ENCODE results near the gene KRTAP10-3. TPM values are rescaled to one million over a fixed set of nuclear protein-coding genes. Genes with fewer than 3 reads are reported as not detected.

Gene KRTAP10-3
- total RNA-seq, 1 donor from 2014 or later, result not detected

- DNase-seq (ENCODE audit: low read depth in 2 of 2), result no peak
Observed at GRCh38 chr21:44530221-44530902, 28.2 kb downstream of the KRTAP10-3 start.

- no peak for DNase-seq (ENCODE audit: low read depth in 2 of 2)
Observed at GRCh38 chr21:44529503-44530125, 29.0 kb downstream of the KRTAP10-3 start.

GRCh38 chr21:44529011-44529421 is 29.6 kb downstream of the KRTAP10-3 start:
- no peak for DNase-seq (ENCODE audit: low read depth in 2 of 2)

GRCh38 chr21:44528634-44528995 is 30.0 kb downstream of the KRTAP10-3 start:
- DNase-seq (ENCODE audit: low read depth in 2 of 2), result no peak

GRCh38 chr21:44527983-44528633 is 30.5 kb downstream of the KRTAP10-3 start:
- no peak for DNase-seq (ENCODE audit: low read depth in 2 of 2)

GRCh38 chr21:44527156-44527982 is 31.2 kb downstream of the KRTAP10-3 start:
- DNase-seq (ENCODE audit: low read depth in 2 of 2), result no peak

DNA sequence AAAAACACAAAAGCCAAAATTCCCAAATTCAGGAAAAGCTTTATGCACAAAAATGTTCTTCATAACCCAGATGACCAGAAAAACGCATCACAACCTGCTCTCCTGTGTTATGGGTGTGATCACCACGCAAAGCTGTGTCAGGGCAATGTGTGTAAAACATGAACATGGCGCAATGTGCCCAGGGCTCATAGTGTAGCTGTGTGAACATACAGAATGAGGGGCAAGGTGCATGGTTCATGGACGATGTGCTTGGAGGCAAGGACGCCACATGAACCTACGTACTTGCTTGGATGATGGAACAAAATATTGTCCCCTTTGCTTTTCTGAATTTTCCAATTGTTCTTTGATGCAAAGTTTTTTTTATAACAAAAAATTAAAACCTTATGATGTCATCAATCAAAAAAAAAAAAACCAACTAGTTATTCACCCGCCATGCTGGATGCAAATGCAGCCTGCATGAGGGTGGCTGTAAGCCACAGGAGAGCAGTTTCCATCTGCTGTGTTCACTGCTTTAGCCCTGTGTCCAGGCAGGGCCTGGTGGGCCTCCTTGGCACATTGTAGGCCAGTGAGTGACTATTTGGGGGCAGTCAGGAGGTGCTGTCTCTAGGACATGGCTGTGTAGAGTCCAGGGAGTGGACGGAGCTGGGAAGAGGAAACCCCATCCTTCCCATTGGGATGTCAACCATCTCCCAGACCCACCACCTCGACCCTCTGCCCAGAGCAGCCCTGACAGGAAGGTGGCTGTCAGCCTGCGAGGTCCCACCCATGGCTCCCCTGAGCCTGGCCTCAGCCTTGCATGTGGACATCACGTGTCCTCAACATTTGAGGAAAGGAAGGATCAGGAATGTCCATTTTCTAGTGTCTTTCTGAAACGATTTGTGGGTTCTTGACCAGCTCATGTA is 32.2 kb downstream of the KRTAP10-3 start:
- DNase-seq (ENCODE audit: low read depth in 2 of 2), result no peak

DNA sequence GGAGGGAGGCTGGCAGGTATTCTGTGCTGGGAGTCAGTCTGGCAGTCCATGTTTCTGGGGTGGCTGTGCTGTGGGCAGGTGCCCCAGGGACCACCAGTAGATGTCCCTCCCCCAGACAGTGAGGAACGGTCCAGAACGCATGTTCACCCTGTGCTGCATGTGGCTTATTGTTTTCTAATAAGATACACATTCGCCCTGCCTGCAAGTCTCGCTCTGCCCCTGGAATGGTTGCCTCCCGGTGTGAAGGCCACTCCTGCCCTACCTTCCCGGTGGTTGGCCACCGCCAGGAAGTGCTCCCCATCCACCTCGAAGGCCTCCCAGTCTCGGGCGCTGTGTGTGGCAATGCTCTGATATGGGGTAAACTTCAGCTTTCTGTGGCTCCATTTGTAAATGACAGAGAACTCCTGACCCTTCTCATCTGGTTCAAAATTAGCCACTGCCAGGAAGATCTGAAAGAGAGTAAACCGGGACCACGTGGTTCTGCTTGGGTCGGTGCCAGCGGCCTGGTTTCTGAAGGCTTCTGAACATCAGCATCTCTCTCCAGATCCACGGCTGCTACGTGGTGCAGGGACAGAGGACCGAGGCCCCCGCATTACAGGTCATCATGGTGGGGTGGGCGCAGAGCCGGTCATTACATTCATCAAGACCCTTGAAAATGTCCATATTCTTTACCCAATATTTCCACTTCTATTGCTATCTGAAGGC is 33.1 kb downstream of the KRTAP10-3 start:
- no peak for DNase-seq (ENCODE audit: low read depth in 2 of 2)

GRCh38 chr21:44524414-44525371 is 33.9 kb downstream of the KRTAP10-3 start:
- DNase-seq (ENCODE audit: low read depth in 2 of 2), result no peak

GRCh38 chr21:44523567-44524413 is 34.8 kb downstream of the KRTAP10-3 start:
- no peak for DNase-seq (ENCODE audit: low read depth in 2 of 2)

DNA sequence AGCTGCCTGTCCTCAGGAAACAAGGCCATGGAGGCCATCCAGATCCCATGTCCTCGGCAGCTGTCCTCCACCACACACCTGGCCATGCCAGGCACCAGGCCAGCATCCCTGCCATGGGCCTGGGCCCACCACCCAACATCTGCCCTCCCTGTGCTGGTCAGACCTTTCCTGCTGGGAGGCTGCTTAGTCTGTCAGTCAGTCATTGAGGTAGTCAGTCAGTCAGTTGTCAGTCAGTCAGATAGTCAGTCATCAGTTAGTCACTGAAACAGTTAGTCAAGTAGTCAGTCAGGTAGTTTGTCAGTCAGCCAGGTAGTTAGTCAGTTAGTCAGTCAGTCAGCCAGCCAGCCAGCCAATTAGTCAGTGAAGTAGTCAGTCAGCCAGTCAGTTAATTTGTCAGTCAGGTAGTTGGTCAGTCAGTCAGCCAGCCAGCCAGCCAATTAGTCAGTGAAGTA is 35.8 kb downstream of the KRTAP10-3 start:
- DNase-seq (ENCODE audit: low read depth in 2 of 2), result no peak

- DNase-seq (ENCODE audit: low read depth in 2 of 2), result no peak
Observed at GRCh38 chr21:44521928-44522752, 36.5 kb downstream of the KRTAP10-3 start.

- no peak for DNase-seq (ENCODE audit: low read depth in 2 of 2)
Observed at GRCh38 chr21:44521301-44521927, 37.2 kb downstream of the KRTAP10-3 start.

- no peak for DNase-seq (ENCODE audit: low read depth in 2 of 2)
Observed at GRCh38 chr21:44520326-44521300, 38.0 kb downstream of the KRTAP10-3 start.
